ENCODE measurements around the gene ZDHHC9.

ZDHHC9 gene

DNA sequence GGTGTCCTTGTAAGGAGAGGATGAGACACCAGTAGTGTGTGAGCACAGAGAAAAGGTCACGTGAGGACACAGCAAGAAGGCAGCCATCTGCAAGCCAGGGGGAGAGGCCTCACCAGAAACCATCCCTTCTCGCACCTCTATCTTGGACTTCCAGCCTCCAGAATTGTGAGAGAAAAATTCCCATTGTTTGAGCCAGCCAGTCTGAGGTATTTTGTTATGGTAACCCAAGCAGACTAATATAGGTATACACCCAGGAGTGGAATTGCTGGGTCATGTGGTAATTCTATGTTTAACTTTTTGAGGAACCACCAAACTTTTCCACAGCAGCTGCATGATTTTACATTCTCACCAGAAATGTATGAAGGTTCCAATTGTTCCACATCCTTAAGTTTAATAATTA, 25.6 kb downstream of the ZDHHC9 start:
- no peak for DNase-seq

DNA sequence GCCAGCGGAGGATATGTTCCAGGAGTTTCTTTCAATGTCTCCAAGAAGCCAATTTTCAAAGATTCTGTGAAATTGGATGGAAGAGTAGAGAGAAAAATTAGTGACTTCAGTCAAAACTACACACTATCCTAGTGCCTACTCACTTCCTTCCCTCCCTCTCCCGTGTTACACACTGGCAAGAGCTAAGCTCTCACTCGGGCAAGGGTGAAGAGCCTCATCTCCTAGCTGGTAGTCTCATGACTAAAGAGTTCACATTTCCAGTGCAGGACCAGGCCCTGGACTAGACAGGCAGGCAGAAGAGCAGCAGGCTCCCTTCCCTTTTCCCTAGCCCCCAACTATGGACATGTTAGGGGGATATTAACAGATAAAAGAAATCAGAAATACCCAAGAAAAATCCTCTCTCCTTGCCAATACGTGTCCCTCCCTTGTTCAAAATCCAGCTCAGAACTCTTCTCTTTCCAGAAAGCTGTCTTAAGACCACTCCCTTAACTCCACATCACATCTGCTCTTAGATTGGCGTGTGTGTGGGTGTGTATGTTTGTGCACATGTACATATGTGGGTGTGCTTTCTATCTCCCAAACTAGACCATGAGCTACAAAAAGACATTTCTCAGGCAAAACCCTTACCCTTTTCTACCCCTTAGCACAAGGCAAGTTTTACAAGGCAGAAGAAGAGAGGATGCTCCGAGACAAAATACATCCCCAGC, 29.9 kb downstream of the ZDHHC9 start:
- no peak for DNase-seq

DNA sequence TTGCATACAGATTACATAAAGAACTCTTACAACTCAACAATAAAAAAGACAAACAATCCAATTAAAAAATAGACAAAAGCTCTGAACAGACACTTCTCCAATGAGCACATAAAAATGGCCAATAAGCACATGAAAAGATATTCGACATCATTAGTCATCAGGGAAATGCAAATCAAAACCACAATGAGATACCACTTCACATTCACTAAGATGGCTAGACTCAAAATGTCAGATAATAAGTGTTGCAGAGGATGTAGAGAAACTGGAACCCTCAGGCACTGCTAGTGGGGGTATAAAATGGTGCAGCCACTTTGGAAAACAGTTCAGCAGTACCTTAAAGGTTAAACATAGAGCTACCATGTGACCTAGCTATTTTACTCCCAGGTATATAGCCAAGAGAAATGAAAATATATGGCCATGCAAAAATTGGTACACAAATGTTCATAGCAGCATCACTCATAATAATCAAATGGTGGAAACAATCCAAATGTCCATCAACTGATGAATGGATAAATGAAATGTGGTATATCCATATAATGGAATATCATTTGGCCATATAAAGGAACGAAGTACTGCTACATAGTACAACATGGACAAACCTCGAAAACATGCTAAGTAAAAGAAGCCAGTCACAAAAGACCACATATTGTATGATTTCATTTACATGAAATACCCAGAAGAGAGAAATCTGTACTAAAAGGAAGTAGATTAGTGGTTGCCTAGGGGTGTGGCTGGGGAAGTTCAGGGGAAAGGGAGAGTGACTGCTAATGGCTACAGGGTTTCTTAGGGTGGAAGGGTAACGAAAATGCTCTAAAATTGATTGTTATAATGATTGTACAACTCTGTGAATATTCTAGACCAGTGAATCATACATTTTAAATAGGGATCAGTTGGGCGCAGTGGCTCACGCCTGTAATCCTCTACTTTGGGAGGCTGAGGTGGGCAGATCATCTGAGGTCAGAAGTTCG, 34.6 kb downstream of the ZDHHC9 start:
- DNase-seq = no peak

DNA sequence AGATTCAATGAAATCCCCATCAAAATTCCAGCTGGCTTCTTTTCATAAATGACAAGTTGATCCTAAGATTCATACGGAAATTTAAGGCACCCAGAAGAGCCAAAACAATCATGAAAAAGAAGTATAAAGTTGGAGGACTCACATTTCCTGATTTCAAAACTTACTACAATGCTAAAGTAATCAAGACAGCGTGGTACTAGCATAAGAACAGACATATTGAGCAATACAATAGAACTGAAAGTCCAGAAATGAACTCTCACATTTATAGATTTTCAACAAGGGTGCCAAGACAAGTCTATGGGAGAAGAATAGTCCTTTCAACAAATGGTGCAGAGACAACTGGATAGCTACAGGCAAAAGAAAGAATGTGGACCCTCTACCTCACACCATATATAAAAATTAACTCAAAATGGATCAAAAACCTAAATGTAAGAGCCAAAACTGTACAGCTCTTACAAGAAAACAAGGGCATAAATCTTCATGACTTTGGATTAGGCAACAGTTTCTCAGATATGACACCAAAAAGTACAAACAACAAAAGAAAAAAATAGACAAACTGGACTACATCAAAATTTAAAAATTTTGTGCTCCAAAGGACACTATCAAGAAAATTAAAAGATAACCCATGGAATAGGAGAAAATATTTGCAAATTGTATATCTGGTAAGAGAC, 35.4 kb downstream of the ZDHHC9 start:
- no peak for DNase-seq

DNA sequence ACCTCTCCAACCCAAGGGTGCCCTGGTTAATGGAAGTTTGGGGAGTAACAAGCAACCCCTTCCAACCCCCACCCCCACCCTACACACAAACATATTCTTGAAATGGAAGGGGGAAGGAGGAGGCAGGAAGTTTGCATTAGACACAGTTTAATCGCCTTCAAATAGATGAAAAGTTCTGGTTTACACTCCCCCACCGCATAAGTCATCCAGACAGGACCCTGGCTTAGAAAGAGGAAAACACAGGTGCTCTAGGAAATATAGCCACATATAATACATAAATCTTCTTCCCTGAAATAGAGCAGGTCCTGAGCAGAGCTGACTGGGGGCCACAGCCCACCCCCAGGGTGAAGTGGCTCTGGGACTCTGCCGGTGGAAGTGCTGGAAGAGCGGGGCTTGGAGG, 38.9 kb downstream of the ZDHHC9 start:
- no peak for DNase-seq

DNA sequence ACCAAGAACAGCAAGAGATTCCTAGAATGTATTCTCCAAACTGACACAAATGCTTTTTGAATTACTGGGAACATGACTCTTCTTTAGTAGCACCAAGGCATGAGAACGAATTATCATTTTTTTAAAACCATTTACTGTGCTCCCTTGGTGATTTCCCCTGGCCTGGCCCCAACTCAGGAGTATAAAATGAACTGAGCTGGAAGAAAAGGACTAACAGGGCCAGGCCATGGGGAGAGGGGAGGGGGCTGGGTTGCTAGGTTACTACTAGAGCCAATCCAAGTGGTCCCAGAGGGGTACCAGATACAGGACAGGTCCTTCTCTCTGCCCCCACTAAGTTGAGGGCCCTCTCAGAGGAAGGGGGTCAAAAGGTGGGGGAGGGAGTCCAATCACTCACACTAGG, 40.8 kb downstream of the ZDHHC9 start:
- DNase-seq = no peak

DNA sequence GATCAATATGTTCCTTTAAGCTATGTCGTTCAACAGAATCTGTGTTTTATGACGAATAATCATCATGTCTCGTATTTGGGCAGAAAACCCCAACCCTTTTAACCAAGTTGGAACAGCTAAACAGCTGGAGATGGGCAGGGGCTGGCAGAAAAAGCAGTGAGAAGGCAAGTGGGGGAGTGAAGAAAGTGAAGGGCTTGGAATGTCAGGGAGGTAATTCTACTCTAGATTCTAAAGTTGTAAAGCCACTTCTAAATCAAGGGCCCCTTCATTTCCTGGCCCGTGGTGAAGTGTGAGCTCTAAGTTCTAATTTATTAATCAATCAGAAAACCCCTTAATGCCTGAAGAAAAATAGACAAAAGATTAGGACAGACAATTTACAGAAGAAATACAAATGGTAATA, 43.5 kb downstream of the ZDHHC9 start:
- DNase-seq = no peak

DNA sequence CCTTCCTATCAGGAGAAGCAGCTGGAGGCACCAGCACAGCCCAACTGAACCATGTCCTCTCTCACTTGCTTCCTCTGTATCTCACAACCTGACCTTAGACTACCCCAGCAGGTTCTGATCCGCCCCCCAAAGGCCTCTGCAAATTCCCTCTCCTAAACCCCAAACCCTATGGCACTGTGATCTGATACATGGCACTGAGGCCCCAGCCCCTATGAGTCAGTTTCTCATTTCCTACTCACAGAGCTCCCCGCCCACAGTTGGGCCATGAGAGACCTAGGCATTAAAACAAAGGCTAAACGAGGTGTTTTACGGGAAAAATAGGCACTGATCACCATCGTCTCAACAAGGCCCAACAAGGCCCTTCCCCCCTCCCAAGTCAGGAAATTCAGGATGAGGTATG, 44.8 kb downstream of the ZDHHC9 start:
- DNase-seq = no peak

DNA sequence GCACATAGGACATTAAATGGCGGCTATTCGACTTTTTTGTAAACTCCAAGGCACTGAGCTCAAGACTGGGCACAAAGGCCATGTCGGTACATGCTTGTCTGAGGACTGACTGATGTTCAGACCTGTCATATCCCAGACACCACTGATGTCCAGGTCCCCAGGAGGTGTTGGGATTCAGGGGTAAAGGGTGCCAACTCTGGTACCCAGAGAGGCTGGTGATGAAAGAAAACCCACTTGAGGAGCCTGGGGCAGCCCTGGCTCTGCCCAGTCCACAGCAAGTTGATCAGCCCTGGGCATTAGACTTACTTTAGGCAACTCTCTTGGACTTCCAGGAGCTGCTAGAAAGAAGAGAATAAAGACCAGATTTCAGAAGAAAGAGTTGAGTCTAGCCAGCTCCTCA, 45.2 kb downstream of the ZDHHC9 start:
- no peak for DNase-seq

DNA sequence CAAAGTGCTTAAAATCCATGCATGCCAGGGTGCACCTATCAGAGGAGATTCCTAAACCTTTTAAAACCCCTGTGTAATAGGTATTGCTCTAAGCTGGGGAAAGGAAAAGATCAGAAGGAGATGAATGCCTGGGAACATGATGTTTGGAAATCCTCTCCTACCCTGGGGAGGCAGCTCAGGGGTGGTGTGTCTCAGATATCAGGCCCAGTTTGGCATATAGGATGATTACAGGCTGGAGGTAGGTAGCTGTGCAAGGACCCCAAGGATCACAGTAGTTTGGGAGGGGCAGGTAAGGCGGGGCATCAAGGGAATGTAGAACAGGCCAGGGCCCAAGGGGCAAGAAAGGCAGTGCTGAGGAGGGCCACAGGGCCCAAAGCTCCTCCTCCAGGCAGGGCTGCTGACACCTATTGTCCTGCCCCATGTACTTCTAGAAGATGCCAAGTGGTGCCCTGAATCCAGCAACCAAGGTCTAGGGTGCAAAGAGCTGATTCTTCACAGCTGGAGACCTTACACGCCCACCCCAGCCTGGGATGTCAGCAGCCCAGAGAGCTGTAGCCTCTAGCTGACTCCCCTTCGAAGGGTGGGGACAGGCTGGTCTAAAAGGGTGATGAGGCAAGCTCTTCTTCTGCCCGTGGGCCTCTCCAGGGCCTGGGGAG, 46.3 kb downstream of the ZDHHC9 start:
- DNase-seq = no peak

DNA sequence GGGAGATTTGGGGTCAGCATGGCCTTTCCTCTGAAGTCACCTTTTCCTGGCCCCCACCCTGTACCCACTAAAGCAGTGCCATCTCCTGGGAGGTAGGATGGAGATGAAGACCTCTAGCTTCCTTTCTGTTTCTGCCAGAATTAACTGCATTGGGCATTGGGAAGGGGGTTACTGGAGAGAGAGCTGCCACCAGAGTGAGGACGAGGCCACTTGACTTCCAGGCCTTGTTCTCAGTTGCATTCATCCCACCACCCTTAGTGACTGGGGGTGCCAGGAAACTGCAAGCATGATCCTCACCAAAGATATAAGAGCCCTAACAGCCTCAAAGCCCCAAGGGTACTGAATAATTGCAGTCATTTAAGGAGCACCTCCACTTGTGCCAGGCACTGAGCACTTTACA, 48.1 kb downstream of the ZDHHC9 start:
- no peak for DNase-seq

DNA sequence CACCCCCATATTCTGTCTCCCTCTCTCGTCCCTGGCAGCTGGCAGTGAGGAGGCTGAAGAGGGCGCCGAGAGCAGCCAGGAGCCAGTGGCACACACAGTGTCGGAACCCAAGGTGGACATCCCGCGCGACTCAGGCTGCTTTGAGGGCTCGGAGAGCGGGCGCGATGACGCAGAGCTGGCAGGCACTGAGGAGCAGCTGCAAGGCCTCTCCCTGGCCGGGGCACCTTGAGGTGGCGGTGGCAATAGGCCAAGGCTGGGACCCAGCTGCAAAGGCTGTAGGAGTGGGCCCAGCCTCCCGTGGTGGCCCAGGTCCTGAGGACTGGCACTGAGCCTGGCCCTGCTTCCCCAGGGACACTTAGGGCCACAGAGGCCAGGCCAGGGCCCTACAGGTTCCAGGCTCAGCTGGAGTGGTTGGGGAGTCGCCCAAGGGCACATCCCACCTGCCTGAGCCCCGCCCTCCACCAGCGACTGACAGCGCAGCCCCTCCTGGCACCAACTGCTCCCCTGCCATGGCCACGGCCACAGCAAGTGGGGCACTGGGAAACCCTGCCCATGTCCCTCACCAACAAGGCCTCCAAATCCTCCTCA, 50.0 kb downstream of the ZDHHC9 start:
- no peak for DNase-seq

DNA sequence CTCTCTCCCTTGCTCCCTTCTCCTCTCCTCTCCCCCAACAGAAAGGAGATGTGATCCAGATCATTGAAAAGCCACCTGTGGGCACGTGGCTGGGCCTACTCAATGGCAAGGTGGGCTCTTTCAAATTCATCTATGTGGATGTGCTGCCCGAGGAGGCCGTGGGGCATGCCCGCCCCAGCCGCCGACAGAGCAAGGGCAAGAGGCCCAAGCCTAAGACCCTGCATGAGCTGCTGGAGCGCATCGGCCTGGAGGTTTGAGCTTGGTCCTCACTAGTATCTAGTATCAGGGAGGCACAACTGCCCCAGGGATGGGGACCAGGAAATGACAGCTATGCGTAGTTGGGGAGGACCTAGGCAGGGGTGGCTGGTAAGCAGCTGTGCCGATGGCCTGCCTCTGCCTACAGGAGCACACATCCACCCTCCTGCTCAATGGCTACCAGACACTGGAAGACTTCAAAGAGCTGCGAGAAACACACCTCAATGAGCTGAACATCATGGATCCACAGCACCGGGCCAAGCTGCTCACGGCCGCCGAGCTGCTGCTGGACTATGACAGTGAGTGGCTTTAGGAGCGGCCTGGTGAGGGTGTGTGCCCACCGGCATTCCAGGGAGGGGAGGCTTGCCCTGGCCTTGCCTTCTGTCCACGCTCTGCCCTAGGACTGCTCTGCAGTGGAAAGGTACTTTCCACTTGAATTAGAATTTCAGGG, 50.9 kb downstream of the ZDHHC9 start:
- no peak for DNase-seq

DNA sequence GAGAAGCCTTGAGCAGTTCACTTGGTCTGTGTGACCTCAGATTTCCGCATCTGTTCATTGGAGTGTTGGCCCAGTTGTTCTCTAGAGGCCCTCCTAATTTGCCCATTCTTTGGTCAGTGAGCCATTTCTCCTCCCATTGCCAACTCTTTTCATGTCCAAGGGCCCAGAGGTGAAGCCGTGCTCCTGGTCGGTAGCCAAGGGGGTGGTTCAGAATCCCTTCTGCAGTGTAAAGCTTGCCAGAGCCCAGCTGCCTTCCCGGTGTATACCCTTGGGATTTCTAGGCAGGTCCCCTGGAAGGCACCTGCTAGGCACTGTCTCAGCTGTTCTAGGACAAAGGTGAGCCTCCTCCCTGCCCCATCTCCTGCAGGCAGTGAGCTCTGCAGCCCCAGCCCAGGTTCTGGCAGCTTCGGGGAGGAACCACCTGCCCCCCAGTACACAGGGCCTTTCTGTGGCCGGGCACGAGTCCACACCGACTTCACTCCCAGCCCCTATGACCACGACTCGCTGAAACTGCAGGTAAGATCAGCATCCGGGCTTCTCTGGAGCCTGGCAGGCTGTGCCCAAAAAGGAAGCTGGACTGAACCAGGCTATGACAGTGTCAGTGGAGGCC, 51.6 kb downstream of the ZDHHC9 start:
- DNase-seq = no peak

DNA sequence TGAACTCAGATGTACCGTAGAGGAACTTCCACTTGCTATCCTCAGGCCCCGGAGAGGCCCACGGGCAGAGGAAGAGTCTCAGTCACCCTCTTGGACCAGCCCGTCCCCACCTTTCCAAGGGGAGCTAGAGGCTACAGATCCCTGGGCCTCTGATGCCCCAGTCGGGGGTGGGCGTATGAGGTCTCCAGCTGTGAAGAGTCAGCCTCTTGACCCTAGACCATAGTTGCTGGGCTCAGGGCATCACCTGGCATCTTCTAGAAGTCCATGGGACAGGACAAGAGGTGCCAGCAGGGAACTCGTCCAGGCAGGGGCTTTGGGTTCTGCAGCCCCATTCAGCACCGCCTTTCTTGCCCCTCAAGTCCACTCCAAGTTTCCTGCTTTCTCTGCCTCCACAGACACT, 52.4 kb downstream of the ZDHHC9 start:
- no peak for DNase-seq

DNA sequence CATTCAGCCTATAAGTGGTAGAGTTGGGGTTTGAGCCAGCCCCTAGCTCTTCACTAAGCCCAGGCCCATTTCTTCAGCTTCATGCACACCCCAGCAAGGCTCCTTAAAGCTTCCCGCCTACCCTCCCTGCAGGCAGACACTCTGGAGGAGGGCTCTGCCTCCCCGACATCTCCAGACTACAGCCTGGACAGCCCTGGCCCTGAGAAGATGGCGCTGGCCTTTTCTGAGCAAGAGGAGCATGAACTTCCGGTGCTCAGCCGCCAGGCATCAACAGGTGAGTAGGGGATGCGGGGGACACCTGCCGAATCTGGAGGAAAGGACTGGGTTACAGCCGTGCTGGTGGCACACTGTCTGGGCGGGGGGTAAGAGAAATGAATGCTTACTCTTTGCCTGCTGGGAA, 52.9 kb downstream of the ZDHHC9 start:
- no peak for DNase-seq

DNA sequence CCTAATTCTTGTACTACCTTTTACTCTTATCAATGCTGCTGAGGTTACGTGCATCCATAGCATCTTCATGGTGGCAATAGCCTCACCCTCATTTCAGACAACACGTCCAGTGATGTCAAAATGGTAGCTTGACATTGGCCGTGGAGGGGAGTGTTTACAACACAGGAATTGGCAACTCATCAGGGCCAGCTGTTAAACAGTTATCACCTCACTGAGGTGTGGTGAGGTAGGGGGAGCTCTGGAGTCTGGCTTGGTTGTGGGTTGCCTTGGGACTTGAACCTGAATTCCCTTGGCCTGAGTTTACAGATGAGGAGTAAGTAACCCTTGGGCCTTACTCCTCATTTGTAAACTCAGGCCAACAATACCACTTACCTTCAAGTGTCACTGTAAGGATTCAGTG, 53.5 kb downstream of the ZDHHC9 start:
- DNase-seq = no peak

DNA sequence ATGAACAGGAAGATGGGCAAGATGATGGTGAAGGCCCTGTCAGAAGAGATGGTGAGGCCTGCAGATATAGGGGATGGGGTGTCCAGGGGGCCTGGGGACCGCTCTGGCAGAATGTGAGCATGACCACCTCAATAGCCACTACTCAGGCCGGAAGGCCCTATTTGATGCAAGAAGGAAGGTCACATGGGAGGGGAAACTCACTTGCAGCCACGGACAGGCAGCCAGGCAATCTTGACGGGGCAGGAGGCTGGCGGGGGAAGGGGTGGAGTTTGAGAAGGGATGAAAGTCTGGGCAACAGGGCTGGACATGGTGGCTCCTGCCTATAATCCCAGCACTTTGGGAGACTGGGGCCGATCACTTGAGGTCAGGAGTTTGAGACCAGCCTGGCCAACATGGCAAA, 55.2 kb downstream of the ZDHHC9 start:
- DNase-seq = no peak

DNA sequence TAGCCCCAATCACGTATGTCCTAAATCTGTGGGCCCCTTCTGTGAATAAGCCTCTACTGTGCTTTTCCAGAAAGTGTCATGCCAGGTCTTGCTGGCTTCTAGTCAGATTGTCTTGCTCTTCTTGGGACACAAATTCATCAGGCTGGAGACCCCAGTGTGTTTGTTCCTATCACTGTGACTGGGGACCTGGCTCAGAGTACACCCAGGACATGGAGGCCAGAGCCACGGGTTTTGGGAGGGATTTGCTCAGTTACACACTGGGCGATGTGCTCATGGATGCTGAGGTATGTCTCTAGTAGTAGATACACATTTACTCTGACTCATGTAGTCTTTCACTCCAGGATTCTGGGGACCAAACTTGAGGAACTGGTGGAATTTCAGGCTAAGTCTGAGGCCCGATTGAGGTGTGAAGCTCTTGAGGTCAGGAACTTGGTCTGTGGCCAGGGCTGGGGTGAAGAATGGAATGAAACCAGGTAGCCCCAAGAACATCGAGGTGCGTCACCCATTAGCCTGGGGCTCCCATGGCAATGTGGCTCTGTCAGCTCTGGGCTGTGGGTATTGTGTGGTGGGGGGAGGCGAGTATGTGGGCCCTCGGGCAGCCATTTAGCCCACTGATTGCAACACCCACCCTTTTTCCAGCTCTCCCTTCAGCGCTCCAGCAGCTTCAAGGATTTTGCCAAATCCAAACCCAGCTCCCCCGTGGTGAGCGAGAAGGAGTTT, 56.2 kb downstream of the ZDHHC9 start:
- no peak for DNase-seq

DNA sequence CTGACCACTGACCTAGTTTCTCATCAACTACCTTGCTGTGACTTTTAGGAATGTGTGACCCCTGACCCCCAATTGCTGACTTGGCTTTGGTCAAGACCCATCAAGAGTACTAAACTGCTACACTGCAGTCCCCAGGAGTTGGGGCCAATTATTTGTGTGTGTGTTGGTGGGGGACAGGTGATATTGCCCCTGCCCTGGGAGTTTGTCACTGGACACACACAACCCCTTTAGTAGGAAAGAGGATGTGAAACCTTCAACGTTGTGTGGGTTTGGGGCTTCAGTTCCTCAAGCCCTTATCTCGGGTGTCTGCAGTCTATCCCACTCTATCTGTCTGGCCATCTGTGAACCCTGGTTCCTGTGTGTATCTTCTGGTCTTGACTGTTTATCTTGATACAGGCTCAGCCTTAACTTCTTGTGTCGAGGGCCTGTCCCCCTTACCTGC, 57.5 kb downstream of the ZDHHC9 start:
- DNase-seq = no peak

Data from SW 1271 (cell line).